Superior temporal gyrus (tissue), 1 donor: ENCODE results near the gene LIPI.
"Not testable (repeated sequence)": the region's sequence is repeated elsewhere in the genome, so short reads cannot be mapped to it uniquely, and the experiment has no call there.

Experiments
- DNase-seq: peaks from one replicate; pipeline ENCODE4 v3.0.0-alpha.2; 2016; ENCODE audit errors: extremely low spot score

LIPI gene

DNA sequence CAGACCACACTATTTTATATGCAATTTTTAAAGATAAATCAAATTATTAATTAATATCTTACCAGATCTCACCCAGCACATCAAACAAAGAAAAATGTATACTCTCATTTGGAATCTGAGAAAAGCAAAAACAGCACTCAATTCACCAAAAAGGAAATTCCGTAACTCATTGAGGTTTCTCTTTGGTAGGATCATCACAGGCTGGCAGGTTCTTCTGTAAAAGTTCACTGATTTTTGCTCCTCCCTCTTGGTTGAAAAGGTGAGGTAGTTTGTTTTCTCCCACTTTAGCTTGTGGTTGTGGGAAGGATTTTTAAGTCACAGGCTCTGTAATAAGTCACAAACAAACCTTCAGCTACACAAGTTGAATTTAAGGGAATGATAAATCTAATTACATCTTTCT is at the start of gene LIPI:
TSS of gene LIPI (minus strand) at position 218 of the 400 bp plus-strand sequence. CDS start at position 108, 110 bp downstream.
- no peak for DNase-seq

DNA sequence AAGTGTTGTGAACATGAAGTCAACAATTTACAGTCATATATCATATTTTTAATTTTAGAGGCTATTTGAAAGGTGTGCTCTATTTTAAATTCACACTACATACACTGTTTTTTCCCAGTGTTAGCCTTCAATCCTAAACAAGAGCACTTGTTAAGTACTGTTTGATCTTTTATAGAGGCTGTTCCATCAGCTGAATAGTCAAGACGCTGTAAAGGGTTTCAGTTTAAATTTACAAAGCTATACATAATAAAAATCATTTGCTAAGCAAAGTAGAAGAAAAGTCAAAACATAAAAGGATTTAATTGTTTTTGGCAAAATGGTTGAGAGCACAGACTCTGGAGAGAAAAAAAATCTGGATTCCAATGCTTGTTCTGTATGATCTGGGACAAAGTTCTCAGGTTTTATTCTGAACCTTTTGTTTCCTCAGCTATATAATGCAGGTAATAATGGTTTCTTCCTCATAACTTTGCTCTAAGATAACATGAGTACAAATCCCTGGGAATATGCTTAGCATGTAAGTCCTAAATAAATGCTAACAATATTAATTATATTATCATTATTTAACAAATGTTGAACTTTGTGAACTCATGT is 49.5 kb upstream of the LIPI start:
- DNase-seq = no peak

DNA sequence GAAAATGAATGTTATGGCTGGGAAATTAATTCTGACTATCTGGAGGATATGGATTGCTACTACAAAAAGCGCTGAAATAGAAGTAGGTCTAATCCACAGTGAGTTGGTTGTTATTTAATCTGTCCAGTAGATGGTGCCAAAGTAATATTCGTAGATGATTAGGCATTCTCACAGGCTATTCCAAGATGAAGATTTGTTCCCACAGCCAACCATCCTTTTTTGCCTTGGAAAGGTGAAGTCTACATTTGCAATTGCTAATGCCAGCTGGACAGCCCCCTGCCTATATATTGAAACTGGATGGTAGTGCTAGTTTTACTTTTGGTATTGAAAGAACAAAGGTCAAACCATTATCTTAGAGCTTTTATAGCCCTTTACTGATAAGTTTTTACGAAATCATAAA is 49.0 kb upstream of the LIPI start:
- DNase-seq = peak; percentile 88

- peak; percentile 64 for DNase-seq
Observed at GRCh38 chr21:14251336-14251735, 40.6 kb upstream of the LIPI start.

DNA sequence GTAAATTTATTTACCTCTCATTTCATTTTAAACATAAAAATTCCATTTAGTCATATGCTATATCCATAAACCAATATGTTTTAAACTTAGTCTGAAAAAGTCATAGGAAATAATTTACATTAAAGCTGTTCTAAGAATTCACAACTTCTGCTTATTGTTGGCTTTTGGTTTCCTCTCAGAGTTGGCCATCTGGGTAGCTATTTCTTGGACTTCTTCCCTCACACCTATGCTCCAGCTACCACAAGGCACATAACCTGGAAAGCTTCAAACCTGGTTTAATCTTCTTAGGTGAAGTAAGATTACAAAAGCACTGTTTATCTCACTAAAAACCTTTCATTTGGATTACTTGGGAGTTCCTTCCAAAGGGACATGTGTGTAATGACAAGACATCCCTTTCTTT is 35.0 kb upstream of the LIPI start:
- no peak for DNase-seq

GRCh38 chr21:14244911-14245310 is 34.2 kb upstream of the LIPI start:
- no peak for DNase-seq

DNA sequence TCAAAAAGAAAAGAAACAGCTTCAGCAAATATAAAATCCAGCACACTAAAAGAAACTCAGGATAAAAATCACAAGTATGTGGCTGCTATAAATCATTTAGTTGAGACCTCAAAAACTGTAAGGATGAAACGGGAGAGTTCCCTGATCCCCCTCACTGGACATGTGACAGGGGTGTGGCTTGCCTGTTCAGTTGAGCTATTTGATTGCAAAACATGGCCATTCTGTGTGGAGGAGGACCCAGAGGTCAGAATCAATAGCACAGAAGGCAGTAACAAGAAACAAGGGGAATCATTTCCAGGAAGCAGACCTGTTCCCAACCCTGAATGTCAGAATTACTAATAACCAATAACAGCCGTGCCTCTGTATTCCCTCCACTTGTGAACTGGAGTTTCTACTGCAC is 33.1 kb upstream of the LIPI start:
- no peak for DNase-seq

DNA sequence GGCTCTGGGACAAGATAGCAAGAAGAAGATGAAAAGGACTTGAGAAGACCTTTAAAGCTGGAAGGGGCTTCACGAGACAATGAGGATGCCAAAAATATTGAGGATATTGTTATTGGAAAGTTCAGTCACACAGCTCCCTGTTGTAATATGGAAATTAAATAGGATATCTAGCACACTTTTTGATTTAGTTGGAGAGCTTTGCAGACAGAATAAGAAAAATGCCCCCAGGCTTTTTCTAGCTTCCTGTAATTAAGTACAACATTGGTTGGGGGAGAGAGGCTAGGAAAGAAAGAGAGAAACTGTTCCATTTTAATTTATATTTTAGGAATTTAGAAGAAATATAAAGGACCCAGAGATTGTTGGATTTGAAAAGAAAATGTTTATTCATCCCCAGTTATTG is 32.7 kb upstream of the LIPI start:
- no peak for DNase-seq

DNA sequence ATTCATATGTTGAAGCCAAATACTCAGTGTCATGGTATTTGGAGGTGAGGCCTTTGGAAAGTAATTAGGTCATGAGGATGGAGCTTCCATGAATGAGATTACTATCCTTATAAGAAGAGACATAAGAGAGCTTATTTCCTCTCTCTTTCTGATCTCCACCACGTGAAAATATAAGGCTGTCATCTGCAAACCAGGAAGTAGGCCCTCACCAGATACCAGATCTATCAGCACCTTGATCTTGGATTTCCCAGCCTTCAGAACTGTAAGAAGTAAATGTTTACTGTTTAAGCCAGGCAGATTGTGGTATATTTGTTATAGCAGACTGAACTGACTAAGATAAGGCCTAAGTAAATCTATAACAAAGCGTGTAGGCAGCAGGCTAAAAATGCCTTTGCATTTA is 30.5 kb upstream of the LIPI start:
- DNase-seq = no peak

DNA sequence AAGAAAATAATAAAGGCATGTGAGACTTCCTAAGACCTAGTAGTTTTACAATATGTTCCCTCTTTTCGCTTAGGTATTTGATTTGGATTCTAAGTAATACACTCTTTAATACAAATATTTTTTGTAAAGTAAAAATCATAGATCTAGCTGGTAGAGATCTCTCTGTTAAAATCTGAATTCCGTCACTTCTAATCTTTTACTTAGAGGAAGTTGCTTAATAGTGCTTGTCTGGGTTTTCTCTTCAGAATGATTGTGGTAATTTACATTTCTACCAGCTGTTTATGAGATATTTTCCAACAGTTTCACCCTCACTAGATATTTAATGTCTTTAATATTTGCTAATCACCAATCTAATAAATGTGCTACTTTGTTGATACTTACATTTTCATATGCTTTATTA is 28.5 kb upstream of the LIPI start:
- no peak for DNase-seq

GRCh38 chr21:14236180-14236579 is 25.4 kb upstream of the LIPI start:
- DNase-seq = no peak

DNA sequence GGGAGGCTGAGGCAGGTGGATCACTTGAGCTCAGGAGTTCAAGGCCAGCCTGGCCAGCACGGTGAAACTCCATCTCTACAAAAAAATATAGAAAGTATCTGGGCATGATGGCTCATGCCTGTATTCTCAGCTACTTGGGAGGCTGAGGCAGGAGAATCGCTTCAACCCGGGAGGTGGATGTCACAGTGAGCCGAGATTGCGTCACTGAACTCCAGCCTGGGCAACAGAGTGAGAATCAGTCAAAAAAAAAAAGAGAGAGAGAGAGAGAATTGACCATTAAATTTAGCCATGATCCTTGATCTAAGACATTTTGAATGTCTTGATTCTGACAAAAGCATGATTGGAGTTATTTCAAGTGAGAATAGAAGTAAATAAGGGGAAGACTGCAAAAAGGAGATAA is 24.3 kb upstream of the LIPI start:
- DNase-seq = no peak

DNA sequence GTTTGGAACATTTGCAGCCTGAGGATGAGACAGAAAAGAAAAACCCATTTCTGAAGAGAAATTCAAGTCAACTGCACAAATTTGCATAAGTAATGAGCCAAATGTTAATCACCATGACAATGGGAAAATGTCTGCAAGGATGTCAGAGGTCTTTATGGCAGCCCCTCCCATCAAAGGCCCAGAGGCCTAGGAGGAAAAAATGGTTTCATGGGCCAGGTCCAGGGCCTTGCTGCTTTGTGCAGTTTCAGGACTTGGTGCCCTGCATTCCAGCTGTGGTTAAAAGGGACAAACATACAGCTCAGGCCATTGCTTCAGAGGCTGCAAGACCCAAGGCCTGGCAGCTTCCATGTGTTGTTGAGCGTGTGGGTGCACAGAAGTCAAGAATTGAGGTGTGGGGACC is 18.6 kb upstream of the LIPI start:
- DNase-seq = no peak

DNA sequence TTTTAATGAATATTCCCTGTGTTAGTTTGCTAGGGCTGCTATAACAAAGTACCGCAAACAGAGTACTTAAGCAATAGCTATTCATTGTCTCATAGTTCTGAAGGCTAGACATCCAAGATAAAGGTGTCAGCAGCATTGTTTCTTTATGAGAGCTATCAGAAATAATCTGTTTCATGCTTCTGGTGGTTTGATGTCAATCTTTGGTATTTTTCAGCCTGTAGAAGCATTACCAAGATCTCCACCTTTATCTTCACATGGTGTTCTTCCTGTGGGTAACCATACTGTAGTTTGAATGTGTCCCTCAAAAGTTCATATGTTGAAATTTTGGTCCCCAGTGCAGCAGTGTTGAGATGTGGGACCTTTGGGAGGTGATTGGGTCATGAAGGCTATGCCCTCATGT is 12.6 kb upstream of the LIPI start:
- DNase-seq = no peak

- peak; percentile 68 for DNase-seq
Observed at GRCh38 chr21:14215971-14216641, 5.4 kb upstream of the LIPI start, which contains the start of gene RBM11. Gene RBM11, plus strand, starts transcription at chr21:14216157. Its CDS starts 30 bp downstream, at chr21:14216187.

DNA sequence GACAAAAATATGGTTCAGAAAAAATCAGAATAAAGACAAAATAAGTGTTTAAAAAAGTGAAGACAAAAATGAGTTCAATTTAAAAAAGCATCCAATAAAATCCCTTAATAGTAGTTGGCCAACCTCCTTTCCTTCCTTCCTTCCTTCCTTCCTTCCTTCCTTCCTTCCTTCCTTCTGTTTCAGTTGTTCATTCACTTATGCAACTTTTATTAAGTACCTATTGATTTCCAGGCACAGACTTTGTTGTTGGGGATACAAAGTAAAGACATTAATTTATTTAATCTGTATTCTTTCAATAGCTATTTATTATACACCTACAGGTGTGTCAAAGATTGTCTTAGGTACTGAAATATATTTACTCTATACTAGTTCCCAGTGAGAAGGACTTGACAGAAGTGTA is 2.4 kb upstream of the LIPI start:
- no peak for DNase-seq

DNA sequence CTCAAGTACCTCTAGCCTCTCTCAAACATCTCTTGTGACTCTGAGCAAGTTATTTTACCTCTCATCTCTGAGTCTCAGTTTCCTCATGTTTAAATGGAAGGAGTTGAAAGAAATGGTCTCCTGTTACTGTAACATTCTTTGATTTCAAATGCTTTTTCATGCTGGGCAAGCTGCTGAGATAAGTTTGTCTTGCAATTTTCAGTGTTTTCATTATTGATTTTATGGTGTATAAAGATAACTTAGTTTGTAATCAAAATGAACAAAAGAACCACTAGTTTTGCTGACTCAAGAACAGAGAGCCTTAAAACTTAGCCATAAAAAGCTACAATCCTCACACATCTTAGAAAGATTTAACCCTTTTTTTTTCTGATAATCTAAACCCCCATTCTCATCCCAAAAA is 4.5 kb downstream of the LIPI start:
- DNase-seq = no peak

DNA sequence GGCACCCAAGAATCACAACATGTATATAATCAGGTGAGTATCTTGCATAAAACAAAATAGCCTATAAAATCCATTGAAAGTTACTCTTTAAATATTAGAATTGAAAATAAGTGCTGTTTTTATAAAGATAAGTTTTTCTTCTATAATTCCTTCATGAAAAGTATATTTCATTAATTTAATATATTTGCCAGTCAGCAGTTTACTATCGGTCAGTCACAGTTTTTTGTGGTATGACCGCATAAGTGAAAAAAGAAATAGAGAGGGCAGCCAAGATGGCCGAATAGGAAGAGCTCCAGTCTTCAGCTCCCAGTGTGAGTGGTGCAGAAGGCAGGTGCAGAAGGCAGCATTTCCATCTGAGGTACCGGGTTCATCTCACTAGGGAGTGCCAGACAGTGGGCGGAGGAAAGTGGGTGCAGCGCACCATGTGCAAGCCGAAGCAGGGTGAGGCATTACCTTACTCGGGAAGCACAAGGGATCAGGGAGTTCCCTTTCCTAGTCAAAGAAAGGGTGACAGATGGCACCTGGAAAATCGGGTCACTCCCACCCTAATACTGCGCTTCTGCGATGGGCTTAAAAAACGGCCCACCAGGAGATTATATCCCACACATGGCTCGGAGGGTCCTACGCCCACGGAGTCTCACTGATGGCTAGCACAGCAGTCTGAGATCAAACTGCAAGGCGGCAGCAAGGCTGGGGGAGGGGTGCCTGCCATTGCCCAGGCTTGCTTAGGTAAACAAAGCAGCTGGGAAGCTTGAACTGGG is 44.1 kb downstream of the LIPI start:
- not testable (repeated sequence) for DNase-seq

DNA sequence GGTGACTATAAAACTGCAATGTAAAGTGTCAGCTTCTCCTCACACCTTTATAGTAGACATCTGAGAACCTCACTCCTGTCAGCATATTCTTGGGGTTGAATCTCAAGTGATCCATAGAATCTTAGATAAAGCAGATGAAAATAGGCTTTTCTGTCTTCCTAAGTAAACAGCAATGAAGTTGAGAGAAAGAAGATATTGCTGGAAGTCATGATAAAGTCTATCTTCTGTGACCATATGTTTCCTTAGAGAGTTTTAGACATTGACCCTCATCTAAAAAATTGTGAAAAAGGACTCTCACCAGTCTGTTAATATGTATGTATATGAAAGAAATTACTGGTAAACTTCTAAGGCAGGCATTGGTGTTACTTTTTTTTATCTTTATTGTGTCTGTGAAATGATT is 66.8 kb downstream of the LIPI start:
- DNase-seq = no peak

DNA sequence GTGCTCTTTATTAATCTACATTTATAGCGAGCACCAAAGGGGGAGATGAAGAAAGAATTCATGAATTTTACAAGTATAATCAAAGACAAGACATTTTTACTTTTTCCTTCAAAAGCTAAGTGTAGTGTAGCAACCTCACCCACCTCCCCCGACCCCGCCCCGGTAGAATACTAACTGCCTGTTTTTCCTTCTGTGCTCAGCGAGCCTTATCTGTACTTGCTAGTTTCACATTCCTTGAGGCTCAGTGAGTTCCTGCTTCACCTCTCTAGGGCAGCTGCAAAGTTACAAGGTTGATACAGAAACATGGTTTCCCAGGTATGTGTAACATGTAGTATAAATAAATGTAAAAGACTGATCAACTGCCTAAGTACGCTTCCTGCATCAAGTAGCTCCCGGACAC is 86.5 kb downstream of the LIPI start:
- DNase-seq = no peak

DNA sequence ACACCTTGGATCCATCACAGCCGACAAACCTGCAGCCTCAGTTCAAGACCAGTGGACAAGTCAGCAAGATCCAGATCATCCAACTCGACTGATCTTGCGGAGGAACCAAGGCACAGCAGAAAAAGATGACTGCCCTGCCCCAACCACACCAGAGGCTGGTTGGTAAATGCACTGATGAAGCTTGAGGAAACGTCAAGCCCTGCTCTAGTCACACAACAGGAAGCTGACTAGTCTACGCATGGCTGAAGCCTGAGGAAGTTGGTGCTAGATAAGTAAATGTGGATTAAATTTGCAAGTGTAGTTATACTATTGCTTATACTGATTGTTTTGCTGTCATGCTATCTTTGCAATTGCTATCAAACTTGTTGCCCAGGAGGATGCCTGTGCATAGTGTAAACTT is 89.0 kb downstream of the LIPI start:
- no peak for DNase-seq

DNA sequence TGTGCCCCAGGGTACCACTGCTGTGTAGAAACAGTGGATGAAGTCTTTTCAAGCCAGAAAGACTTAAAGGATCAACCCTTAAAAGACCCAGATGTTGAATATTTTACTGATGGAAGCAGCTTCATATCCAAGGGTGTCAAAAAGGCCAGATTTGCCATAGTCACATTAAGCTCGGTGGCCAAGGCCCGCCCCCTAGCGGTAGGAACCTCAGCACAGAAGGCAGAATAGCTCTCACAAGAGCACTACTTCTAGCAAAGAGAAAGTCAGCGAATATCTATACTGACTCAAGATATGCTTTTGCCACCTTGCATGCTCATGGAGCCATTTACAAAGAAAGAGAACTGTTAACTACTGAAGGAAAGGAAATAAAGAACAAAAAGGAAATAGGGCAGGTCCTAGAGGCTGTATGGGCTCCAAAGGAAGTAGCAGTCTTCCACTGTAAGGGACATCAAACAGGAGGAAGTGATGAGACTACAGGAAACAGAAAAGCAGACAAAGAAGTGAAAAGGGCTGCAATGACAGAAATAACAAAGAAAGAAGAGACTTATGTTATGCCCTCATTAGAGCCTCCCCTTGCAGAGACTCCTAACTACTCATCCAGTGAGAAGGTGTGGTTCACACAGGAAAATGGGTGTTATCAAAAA is 90.5 kb downstream of the LIPI start:
- DNase-seq = peak; percentile 70

GRCh38 chr21:14119038-14119437 is 91.7 kb downstream of the LIPI start:
- DNase-seq = no peak
